HG03025 (cell line): ENCODE data around the gene MRPL3.

Experiments used
- ATAC-seq: cut with Tn5 transposase; IDR thresholded peaks from one replicate; pipeline ENCODE4 v1.9.1; 2021; ENCODE audit warnings: mild to moderate bottlenecking, moderate library complexity; ENCODE audit not compliant: unreplicated experiment, low FRiP score

MRPL3 gene

GRCh38 chr3:131502530-131503319 is at the start of gene MRPL3:
Gene MRPL3, minus strand, starts transcription at chr3:131502971. Its CDS starts 150 bp downstream, at chr3:131502821.
- ATAC-seq, result peak; percentile 87

GRCh38 chr3:131551761-131552160 is 49.0 kb upstream of the MRPL3 start:
- ATAC-seq, result no peak

- no peak for ATAC-seq
Observed at GRCh38 chr3:131550562-131551465, 48.0 kb upstream of the MRPL3 start.

- ATAC-seq, result no peak
Observed at GRCh38 chr3:131549340-131549739, 46.6 kb upstream of the MRPL3 start.

GRCh38 chr3:131547585-131547984 is 44.8 kb upstream of the MRPL3 start:
- ATAC-seq, result no peak

- ATAC-seq, result no peak
Observed at GRCh38 chr3:131546441-131546840, 43.7 kb upstream of the MRPL3 start.

GRCh38 chr3:131544557-131544956 is 41.8 kb upstream of the MRPL3 start:
- ATAC-seq, result no peak

GRCh38 chr3:131543714-131544113 is 40.9 kb upstream of the MRPL3 start:
- ATAC-seq, result no peak

- no peak for ATAC-seq
Observed at GRCh38 chr3:131541288-131541687, 38.5 kb upstream of the MRPL3 start.

GRCh38 chr3:131540821-131541220 is 38.0 kb upstream of the MRPL3 start:
- no peak for ATAC-seq

GRCh38 chr3:131540143-131540542 is 37.4 kb upstream of the MRPL3 start:
- ATAC-seq, result no peak

GRCh38 chr3:131538968-131539367 is 36.2 kb upstream of the MRPL3 start:
- no peak for ATAC-seq

- ATAC-seq, result no peak
Observed at GRCh38 chr3:131537531-131537930, 34.8 kb upstream of the MRPL3 start.

GRCh38 chr3:131535596-131535995 is 32.8 kb upstream of the MRPL3 start:
- no peak for ATAC-seq

GRCh38 chr3:131535131-131535530 is 32.4 kb upstream of the MRPL3 start:
- ATAC-seq, result no peak

- ATAC-seq, result no peak
Observed at GRCh38 chr3:131532645-131533044, 29.9 kb upstream of the MRPL3 start.

- ATAC-seq, result no peak
Observed at GRCh38 chr3:131530843-131531242, 28.1 kb upstream of the MRPL3 start.

- no peak for ATAC-seq
Observed at GRCh38 chr3:131530388-131530787, 27.6 kb upstream of the MRPL3 start.

- no peak for ATAC-seq
Observed at GRCh38 chr3:131526801-131527347, 24.1 kb upstream of the MRPL3 start.

GRCh38 chr3:131518680-131519079 is 15.9 kb upstream of the MRPL3 start:
- no peak for ATAC-seq

GRCh38 chr3:131505421-131505820 is 2.6 kb upstream of the MRPL3 start:
- no peak for ATAC-seq
